GM23338 (cell line): Measurements from ENCODE around the gene TRIM44. TPM values are rescaled to one million over a fixed set of nuclear protein-coding genes. Genes with fewer than 3 reads are reported as not detected.

Experiments
- ATAC-seq: fragments of 200-7000 bp; cut with Tn5 transposase; 3 replicates; pipeline ENCODE4 v1.9.1; 2020
- DNase-seq: peaks from one replicate; pipeline ENCODE4 v3.0.0-alpha.2; 2015; ENCODE audit warnings: low spot score
- H2AFZ ChIP-seq: fragments of 200-600 bp; sonication (generic); 2 replicates; pipeline ENCODE4 v1.8.0; 2016; ENCODE audit warnings: antibody characterized with exemption, mild to moderate bottlenecking, moderate library complexity
- H3F3A ChIP-seq: fragments of 200-600 bp; sonication (generic); replicated peaks from 2 replicates; pipeline ENCODE4 v1.8.0; 2017; ENCODE audit warnings: antibody characterized with exemption, mixed run types, low read depth
- H3K27ac ChIP-seq: fragments of 200-600 bp; sonication (generic); 2 replicates; pipeline ENCODE4 v1.6.1; 2016; ENCODE audit warnings: low read depth
- H3K27me3 ChIP-seq: fragments of 200-600 bp; sonication (generic); 2 replicates; pipeline ENCODE4 v1.8.0; 2016; ENCODE audit warnings: mild to moderate bottlenecking, mixed run types, moderate library complexity; ENCODE audit not compliant: insufficient read depth
- H3K36me3 ChIP-seq: fragments of 200-600 bp; sonication (generic); 2 replicates; pipeline ENCODE4 v1.8.0; 2016; ENCODE audit warnings: mild to moderate bottlenecking; ENCODE audit not compliant: insufficient read depth
- H3K4me1 ChIP-seq: fragments of 200-600 bp; sonication (generic); 2 replicates; pipeline ENCODE4 v1.8.0; 2016; ENCODE audit warnings: mild to moderate bottlenecking, moderate library complexity; ENCODE audit not compliant: insufficient read depth
- H3K4me2 ChIP-seq: fragments of 200-600 bp; sonication (generic); 2 replicates; pipeline ENCODE4 v1.7.1; 2017; ENCODE audit warnings: mixed run types
- H3K4me3 ChIP-seq: fragments of 200-600 bp; sonication (generic); 2 replicates; pipeline ENCODE4 v1.6.1; 2016; ENCODE audit warnings: mixed run types
- H3K79me2 ChIP-seq: fragments of 200-600 bp; sonication (generic); replicated peaks from 2 replicates; pipeline ENCODE4 v1.8.0; 2017; ENCODE audit warnings: mild to moderate bottlenecking; ENCODE audit not compliant: insufficient read depth
- H3K9me2 ChIP-seq: fragments of 200-600 bp; sonication (generic); 2 replicates; pipeline ENCODE4 v1.8.0; 2017; ENCODE audit not compliant: insufficient read depth
- H4K20me1 ChIP-seq: fragments of 200-600 bp; sonication (generic); replicated peaks from 2 replicates; pipeline ENCODE4 v1.8.0; 2017; ENCODE audit warnings: mild to moderate bottlenecking; ENCODE audit not compliant: insufficient read depth
- H3K27ac Mint-ChIP-seq: 2 replicates; pipeline ENCODE4 v1.8.0; 2020; ENCODE audit warnings: inconsistent platforms, mild to moderate bottlenecking, moderate library complexity, mixed read lengths
- H3K27me3 Mint-ChIP-seq: 3 replicates; pipeline ENCODE4 v1.8.0; 2022; ENCODE audit warnings: low read depth, mild to moderate bottlenecking, moderate library complexity, mixed read lengths, inconsistent platforms; ENCODE audit not compliant: insufficient read depth, poor library complexity
- H3K36me3 Mint-ChIP-seq: 3 replicates; pipeline ENCODE4 v1.8.0; 2021; ENCODE audit warnings: low read depth, mild to moderate bottlenecking, inconsistent platforms, moderate library complexity, mixed read lengths
- H3K4me1 Mint-ChIP-seq: 3 replicates; pipeline ENCODE4 v1.8.0; 2020; ENCODE audit warnings: mild to moderate bottlenecking, inconsistent platforms, mixed read lengths
- H3K4me3 Mint-ChIP-seq: 3 replicates; pipeline ENCODE4 v1.8.0; 2021; ENCODE audit warnings: moderate library complexity, mild to moderate bottlenecking, inconsistent platforms, mixed read lengths
- H3K9me3 Mint-ChIP-seq: 3 replicates; pipeline ENCODE4 v1.8.0; 2020; ENCODE audit warnings: moderate library complexity, mild to moderate bottlenecking, inconsistent platforms, mixed read lengths
- CREB1 ChIP-seq: fragments of 250-450 bp; sonication (Bioruptor Pico); IDR thresholded peaks from 2 replicates; pipeline ENCODE4 v1.5.0; 2020; ENCODE audit warnings: low read depth, mild to moderate bottlenecking, moderate library complexity
- ETS1 ChIP-seq: IDR thresholded peaks from 2 replicates; pipeline ENCODE4 v1.6.1; 2016; ENCODE audit warnings: antibody characterized with exemption
- EZH2 ChIP-seq: fragments of 200-600 bp; sonication (generic); IDR thresholded peaks from one replicate; pipeline ENCODE4 v1.8.0; 2017; ENCODE audit warnings: antibody characterized with exemption, mild to moderate bottlenecking, low read depth; ENCODE audit not compliant: unreplicated experiment
- EZH2phosphoT487 ChIP-seq: fragments of 200-600 bp; sonication (generic); IDR thresholded peaks from one replicate; pipeline ENCODE4 v1.8.1; 2018; ENCODE audit warnings: antibody characterized with exemption; ENCODE audit not compliant: unreplicated experiment
- JUNB ChIP-seq: IDR thresholded peaks from one replicate; pipeline ENCODE4 v1.6.1; 2016; ENCODE audit warnings: antibody characterized with exemption; ENCODE audit not compliant: unreplicated experiment
- POLR2AphosphoS5 ChIP-seq: IDR thresholded peaks from 2 replicates; pipeline ENCODE4 v1.6.1; 2016; ENCODE audit warnings: antibody characterized with exemption, low read depth
- REST ChIP-seq: IDR thresholded peaks from one replicate; pipeline ENCODE4 v1.6.1; 2018; ENCODE audit warnings: antibody characterized with exemption; ENCODE audit not compliant: unreplicated experiment
- STAT1 ChIP-seq: IDR thresholded peaks from one replicate; pipeline ENCODE4 v1.6.1; 2016; ENCODE audit warnings: antibody characterized with exemption; ENCODE audit not compliant: unreplicated experiment
- ZNF114 ChIP-seq: fragments of 250-450 bp; sonication (Bioruptor Pico); IDR thresholded peaks from 2 replicates; pipeline ENCODE4 v1.5.0; 2020; ENCODE audit warnings: mild to moderate bottlenecking, moderate library complexity
- ZNF331 ChIP-seq: fragments of 250-450 bp; sonication (Bioruptor Pico); IDR thresholded peaks from 2 replicates; pipeline ENCODE4 v1.5.0; 2020; ENCODE audit warnings: low read depth, mild to moderate bottlenecking, moderate library complexity
- ZNF462 ChIP-seq: fragments of 250-450 bp; sonication (Bioruptor Pico); IDR thresholded peaks from 2 replicates; pipeline ENCODE4 v1.5.0; 2020; ENCODE audit warnings: mild to moderate bottlenecking, moderate library complexity
- polyA plus RNA-seq: library from polyadenylated mRNA; unstranded; fragments of >200 nt; fragmentation: Nextera tagmentation; extraction: Ambion mirVana; gene quantifications from 2 replicates; pipeline ENCODE4 v1.2.1, GENCODE V29; 2016
- total RNA-seq: library from RNA; depleted of rRNA; stranded (reverse); fragments of >200 nt; shearing (Covaris generic); gene quantifications from 2 replicates; pipeline ENCODE4 v1.2.3, GENCODE V29; 2014

The TRIM44 gene
- total and polyA plus RNA-seq, 2 experiments from 2014 or later, result 10.3 to 10.4 TPM

DNA sequence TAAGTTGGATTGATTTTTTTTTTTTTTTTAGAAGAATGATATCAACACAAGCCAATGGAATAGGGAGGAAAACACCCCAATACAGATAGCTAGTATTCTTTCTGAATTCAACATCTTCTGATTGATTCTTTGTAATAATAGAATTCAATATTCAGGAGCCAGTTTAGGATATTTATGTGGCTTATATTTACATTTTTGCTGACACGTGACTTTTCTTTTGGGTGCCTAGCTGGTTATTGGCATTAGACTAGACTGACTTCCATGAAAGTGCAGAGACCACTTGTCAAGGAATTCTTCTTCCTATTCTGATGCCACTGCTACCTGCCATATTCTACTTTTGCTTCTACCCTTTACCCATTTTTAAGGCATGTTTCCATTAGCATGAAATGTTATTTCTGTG, 16.4 kb downstream of the TRIM44 start (continued):
- TF ChIP-seq ZNF462 (CRISPR knock-in tag) (no peak), REST (no peak), ZNF331 (CRISPR knock-in tag) (no peak)

DNA sequence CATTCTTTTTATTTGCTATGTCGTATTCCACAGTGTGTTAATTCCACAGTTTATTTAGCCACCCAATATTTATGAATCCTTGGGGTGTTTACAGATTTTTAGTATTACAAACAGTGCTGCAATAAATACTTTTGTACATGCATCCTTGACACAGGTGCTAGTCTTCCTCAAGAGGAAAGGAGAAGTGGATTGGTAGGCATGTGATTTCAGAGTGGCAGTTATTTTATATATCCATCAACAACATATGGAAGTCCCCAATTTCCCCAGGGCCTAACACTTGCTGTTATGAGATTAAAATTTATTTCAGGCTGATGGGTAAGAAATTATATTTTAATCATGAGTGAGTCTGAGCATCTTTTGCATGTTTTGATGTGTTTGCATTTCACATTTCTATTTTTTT, 17.9 kb downstream of the TRIM44 start:
- H3K79me2 ChIP-seq, result peaks cover 64% of the 10 kb centered on the region
- H3F3A ChIP-seq, result no peaks in the 10 kb centered on the region
- H3K27me3 ChIP-seq, result no peaks in the 10 kb centered on the region
- Mint-ChIP-seq H3K4me1 (peaks cover 10% of the 10 kb centered on the region), H3K4me3 (no peak overlapping the region), H3K27me3 (peaks cover 2% of the 10 kb centered on the region), H3K9me3 (no peaks in the 10 kb centered on the region), H3K36me3 (no peaks in the 10 kb centered on the region), H3K27ac (no peak overlapping the region)
- H3K27ac ChIP-seq, result no peak overlapping the region
- H3K4me1 ChIP-seq, result peaks cover 8% of the 10 kb centered on the region
- no peak overlapping the region for H2AFZ ChIP-seq
- ATAC-seq (no peak), DNase-seq (no peak)
- H3K4me3 ChIP-seq, result no peak overlapping the region
- no peaks in the 10 kb centered on the region for H3K36me3 ChIP-seq
- no peak overlapping the region for H3K4me2 ChIP-seq
- H4K20me1 ChIP-seq, result peaks cover 3% of the 10 kb centered on the region; the same call in 1 of the 2 replicates
- no peaks in the 10 kb centered on the region for H3K9me2 ChIP-seq
- TF ChIP-seq EZH2phosphoT487 (no peak), POLR2AphosphoS5 (no peak), ZNF114 (CRISPR knock-in tag) (no peak), EZH2 (no peak), ETS1 (no peak), CREB1 (CRISPR knock-in tag) (no peak), STAT1 (no peak), REST (no peak), JUNB (no peak), ZNF331 (CRISPR knock-in tag) (no peak)
